NOMO-1 (cell line): Measurements from ENCODE around the gene TBC1D7.

Experiments used
- DNase-seq, 2 experiments: peaks; one replicate each; lab custom pipeline; 2025; ENCODE audit not compliant: unreplicated experiment in 2 of 2; lab: John Stamatoyannopoulos, UW

TBC1D7 gene

GRCh38 chr6:13357551-13358075 is 29.3 kb upstream of the TBC1D7 start:
- DNase-seq, result no peak

- peak; percentile 61 to 85 for DNase-seq
These were observed 27.9 kb upstream of the TBC1D7 start for GRCh38 chr6:13355999-13356785.

- DNase-seq, result peak in 1 of 2 experiments; percentile 33
These were observed 27.0 kb upstream of the TBC1D7 start for GRCh38 chr6:13355043-13355945.

- DNase-seq, result peak; percentile 77 to 93
These were observed 26.1 kb upstream of the TBC1D7 start for GRCh38 chr6:13354331-13355042.

GRCh38 chr6:13352165-13352564 is 23.8 kb upstream of the TBC1D7 start:
- DNase-seq, result no peak

- DNase-seq, result no peak
These were observed 22.9 kb upstream of the TBC1D7 start for GRCh38 chr6:13351271-13351670.

GRCh38 chr6:13349811-13350506 is 21.6 kb upstream of the TBC1D7 start:
- no peak for DNase-seq

GRCh38 chr6:13348334-13349113 is 20.2 kb upstream of the TBC1D7 start:
- no peak for DNase-seq

- no peak for DNase-seq
These were observed 17.9 kb upstream of the TBC1D7 start for GRCh38 chr6:13346245-13346644.

GRCh38 chr6:13342414-13343019 is 14.2 kb upstream of the TBC1D7 start:
- DNase-seq, result no peak

- peak in 1 of 2 experiments; percentile 56 for DNase-seq
These were observed 11.7 kb upstream of the TBC1D7 start for GRCh38 chr6:13339863-13340630.

GRCh38 chr6:13338038-13338437 is 9.7 kb upstream of the TBC1D7 start:
- peak; percentile 86 to 96 for DNase-seq

GRCh38 chr6:13336553-13336952 is 8.2 kb upstream of the TBC1D7 start:
- DNase-seq, result peak; percentile 33 to 45

GRCh38 chr6:13334953-13335352 is 6.6 kb upstream of the TBC1D7 start:
- DNase-seq, result no peak

- DNase-seq, result no peak
These were observed 4.0 kb upstream of the TBC1D7 start for GRCh38 chr6:13332349-13332706.

GRCh38 chr6:13331516-13332348 is 3.4 kb upstream of the TBC1D7 start:
- DNase-seq, result peak in 1 of 2 experiments; percentile 29

GRCh38 chr6:13328875-13329183 is 492 bp upstream of the TBC1D7 start:
- DNase-seq, result no peak

GRCh38 chr6:13327691-13328075 is 654 bp downstream of the TBC1D7 start:
- DNase-seq, result peak in 1 of 2 experiments; percentile 41
